ENCODE results near the gene ZNF335.
"Not testable (repeated sequence)": the region's sequence is repeated elsewhere in the genome, so short reads cannot be mapped to it uniquely, and the experiment has no call there.

ZNF335 gene

DNA sequence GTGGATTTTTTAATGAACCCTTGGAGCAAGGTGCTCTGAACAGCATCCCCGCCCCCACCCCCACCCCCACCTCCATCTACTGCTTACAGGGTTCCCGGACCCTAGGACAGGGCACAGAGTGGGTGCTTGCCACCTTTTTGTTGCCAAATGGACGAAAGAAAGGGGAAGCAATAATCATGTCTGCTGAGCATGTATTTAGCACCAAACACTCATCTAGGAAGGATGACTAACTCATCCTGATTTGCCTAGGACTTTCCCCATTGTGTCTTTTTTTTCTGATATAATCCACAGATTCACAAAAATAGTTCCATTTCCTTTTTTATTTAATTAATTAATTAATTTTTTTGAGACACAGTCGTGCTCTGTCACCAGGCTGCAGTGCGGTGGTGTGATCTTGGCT, 58.9 kb downstream of the ZNF335 start:
- no peak for DNase-seq (ENCODE audit: low read depth in 2 of 3, low spot score in 1 of 3)

DNA sequence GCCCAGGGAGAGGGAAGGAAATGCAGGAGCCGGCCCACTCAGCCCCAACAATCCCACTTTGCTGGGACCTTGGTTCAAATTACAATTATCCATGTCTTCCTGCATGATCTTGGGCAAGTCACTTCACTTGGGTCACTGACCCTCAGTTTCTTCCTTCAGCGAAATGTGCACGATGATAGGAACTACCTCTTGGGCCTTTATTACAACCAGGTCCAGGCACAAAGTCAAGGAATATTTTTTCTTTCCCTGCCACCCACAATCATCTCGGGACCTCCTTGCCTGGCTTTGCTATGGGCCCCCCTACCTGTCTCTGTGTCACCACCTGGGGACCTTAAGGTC, 59.7 kb downstream of the ZNF335 start:
- DNase-seq (ENCODE audit: low read depth in 2 of 3, low spot score in 1 of 3), result no peak

DNA sequence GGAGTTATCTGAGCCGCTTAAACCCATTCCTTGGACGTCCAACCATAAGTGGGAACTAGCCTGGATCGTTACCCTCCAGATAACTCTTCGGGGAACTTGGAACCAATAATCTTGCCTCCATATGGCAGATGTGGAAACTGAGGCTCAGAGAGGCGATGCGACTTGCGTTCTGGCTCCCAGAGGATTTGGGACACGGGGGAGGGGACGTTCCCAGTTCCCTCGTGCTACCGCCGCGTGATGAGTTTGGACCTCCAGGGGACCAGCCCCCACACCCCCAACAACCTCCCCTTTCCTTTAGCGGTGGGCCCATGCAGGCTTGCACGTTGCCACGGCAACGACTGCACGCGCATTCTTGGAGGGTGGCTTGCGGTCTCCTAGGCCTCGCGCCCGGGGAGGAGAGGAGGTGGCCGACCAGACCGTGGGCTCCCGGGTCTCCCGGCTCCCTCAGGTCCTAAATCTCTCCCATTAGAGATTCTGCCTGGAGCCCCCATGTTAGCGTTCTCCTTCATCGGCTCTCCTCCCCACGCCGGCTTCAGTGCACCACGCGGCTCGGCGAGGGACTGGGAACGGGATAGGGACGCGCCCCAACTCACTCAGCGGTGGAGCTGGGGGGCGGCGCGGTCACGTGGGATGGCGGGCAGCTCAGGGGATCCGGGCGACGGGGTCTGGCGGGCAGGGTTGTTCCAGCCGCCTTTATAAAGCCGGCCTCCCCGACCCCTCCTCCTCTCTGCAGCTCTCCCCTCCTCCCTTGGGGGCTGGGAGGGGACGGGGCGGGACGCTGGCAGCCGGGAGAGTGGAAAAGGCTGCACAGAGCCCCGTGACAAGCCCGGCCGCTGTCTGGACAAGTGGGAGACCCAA, 60.3 kb downstream of the ZNF335 start, which contains the start of gene PLTP:
PLTP (minus strand) TSS at position 670 of the 858 bp plus-strand sequence. CDS start 703 bp downstream, outside the sequence.
- DNase-seq (ENCODE audit: low read depth in 2 of 3, low spot score in 1 of 3), result no peak

DNA sequence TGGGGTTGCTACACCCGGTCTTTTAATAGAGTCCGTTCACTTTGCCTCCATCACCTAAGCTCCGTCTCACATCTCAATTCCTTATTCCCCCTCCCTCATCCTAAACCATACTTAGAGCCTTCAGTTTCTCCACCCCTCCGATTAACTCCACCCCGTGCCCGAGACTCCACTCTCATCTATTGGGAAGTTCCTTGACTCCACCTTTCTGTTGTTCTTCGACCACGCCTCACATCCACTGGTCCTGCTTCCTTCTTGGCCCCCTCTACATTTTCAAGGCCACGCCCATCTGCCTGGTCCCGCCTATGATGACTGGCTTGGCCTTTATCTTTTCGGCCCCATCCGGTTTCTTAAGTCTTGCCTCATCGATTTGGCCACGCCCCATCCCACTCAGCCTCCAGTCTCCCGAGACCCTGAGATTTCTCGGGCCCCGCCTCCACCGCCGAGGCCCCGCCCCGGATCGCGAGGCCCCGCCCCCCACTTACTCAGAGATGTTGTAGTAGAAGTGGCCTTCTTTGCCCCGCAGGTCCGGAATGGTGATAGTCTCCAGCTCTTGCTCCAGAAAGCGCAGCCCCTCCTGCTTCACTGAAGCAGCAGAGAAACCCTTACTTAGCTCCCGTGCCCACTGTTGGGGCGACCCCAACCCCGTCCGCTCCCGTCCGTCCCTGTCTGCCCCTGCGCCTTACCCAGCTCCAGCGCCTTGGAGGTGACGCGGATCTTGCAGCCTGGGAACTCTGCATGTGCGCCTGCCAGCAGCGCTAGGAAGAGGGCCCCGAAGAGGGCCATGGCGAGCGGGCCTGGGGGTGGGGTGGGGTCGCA, 61.1 kb downstream of the ZNF335 start:
- peak; percentile 90 to 100 (median 98) for DNase-seq (ENCODE audit: low read depth in 2 of 3, low spot score in 1 of 3)

DNA sequence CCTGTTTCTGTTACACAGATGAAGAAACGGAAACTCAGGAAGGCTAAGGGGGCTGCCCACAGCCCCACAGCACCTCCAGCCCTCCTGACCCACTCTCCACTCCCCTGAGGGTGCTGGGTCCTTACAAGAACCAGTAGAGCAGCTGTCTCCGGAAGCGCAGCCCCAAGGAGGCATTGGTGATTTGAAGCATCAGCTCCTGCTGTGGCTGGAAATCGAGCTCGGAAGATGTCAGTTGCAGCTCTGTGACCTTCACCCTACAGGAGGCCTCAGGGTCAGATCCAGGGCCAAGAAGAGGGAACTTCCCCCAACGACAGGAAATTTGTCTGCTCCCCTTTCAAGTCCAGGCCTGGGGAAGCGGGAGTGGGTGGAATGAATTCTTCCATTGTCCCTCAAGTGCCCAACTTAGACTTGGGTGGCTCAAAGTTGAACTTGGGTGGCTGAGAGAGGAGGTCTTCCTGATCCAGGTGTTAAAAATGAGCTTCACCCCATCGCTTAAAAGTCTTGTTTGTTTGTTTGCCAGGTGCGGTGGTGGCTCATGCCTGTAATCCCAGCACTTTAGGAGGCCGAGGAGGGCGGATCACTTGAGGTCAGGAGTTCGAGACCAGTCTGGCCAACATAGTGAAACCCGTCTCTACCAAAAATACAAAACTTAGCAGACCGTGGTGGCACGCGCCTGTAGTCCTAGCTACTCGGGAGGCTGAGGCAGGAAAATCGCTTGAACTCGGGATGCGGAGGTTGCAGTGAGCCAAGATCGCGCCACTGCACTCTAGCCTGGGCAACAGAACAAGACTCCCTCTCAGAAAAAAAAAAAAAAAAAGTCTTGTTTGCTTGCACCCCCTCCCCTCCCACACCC, 62.0 kb downstream of the ZNF335 start:
- no peak for DNase-seq (ENCODE audit: low read depth in 2 of 3, low spot score in 1 of 3)

DNA sequence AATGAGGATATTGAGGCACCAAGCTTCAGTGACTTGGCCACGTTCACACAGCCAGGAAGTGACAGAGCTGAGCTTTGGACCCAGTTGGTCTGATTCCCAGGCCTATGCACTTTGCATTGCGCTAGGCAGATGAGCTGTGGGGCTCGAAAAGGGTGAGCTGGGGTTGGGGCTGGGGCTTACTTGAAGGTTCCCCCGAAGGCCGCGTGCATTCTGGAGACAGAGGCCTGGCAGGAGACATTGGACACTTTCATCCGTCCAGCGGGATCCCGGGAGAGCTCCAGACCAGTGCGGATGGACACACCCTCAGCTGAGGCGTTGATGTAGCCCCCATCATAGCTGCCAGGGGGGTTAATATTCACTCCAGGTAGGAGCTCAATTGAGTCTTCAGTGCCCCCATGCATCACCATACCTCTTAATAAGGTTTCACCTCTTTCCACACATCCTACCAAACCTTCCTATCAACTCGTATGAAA, 62.6 kb downstream of the ZNF335 start:
- DNase-seq (ENCODE audit: low read depth in 2 of 3, low spot score in 1 of 3), result no peak

DNA sequence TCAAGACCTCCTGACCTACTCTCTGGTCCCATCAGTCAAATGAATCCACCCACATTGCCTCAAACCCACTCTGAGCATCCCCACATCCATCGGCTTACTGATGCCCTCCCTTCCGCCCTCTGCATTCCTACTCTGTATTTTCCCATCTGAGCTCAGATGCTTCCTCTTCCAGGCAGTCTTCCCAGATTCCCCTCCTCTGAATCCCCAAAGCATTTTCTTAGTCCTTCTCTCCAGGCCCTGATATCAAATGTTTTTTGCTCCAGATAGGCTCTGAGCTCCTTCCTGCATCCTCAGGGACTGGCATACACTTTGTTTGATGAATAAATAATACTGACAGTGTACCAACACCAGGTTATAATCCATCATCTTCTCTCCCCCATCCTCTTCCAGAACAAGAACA, 63.9 kb downstream of the ZNF335 start:
- DNase-seq (ENCODE audit: low read depth in 2 of 3, low spot score in 1 of 3), result no peak

DNA sequence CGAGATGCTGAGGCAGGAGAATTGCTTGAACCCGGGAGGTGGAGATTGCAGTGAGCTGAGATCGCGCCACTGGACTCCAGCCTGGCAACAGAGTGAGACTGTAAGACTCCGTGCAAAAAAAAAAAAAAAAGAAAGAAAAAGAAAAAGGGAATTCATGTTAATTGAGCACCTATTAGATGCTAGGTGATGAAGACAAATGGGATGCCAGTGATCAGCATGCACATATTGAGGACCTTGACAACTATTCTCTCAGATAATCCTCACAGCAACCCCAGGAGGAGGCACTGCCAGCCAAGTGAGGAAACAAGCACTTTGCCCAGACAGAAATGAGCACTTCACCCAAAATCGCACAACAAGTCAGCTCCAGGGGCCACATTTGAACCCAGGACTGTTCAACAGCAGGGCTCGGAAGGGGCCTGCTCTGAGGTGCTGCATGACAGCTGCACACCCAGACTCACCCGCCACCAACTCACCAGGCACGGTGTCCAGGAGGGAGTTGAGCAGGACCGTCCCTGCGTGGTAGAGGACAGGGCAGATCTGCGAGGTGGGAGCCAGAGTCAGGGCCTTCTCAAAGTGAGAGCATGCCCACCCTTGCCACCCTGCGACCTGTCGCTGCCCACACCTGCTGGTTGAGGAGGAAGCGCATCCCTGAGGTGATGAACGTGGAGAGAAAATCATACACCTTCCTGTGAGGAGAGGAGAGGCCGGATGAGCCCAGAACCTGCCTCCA, 64.6 kb downstream of the ZNF335 start:
- DNase-seq (ENCODE audit: low read depth in 2 of 3, low spot score in 1 of 3), result no peak

DNA sequence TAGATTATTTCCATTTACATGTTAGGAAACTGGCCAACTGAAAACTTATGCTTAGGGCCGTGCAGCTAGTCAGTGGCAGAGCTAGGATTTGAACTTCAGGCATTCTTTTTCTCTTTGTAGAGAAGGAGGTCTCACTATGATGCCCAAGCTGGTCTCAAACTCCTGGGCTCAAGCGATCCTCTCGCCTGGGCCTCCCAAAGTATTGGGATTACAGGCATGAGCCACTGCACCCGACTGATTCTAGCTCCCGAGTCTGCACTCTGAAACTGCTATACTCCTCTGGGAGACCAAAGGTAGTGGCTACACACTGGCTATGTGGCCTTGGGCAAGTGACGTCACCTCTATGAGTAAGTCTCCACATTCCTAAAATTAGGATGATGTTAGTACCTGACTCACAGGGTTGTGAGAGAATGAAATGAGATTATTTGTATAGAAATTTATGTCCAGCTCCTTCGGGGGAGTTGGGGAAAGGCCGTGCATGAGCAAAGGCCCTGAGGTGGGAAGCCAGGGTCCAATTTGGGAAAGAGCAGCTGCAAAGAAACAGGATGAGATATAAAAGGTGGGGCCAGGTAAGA, 66.4 kb downstream of the ZNF335 start:
- no peak for DNase-seq (ENCODE audit: low read depth in 2 of 3, low spot score in 1 of 3)

DNA sequence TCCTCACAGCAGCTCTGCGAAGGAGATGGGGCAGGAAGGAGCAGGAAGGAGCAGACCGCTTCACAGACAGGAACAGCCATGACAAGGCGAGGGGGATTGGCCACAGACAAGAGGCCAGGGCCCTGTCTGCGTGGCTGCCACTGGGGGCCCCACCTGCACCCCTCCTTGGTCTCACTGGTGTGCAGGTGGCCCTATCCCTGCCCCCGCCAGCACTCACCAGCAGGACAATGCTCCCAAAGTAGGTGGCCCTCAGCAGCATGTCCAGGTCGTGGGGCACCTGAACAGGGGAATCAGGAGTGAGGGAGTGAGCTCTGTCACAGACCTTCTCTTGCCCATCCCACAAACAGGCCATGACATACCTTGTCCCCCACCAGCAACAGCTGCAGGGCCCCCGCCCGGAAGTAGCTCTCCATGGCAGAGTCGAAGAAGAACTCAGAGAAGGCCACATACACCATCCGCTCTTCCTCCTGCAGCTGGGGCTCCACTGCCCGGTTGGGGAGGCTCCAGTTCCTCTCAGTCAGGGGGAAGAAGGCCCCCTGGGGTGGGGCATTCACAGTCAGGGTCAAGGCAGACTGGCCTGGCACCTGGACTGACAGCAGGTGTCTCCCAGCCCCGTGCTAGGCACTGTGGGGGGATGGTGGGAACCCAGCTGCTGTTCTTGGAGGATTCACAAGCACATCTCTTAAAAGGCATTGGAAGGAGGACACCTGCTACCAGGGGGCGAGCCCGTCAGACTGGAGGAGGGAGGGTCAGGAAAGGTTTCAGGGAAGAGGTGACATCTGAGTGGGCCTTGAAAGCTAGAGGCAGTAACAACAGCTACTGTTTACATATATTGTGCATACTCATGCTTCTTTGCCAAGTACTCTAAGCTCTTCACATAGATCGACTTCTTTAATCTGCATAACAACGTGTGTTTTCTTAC, 67.2 kb downstream of the ZNF335 start:
- DNase-seq (ENCODE audit: low read depth in 2 of 3, low spot score in 1 of 3), result no peak

DNA sequence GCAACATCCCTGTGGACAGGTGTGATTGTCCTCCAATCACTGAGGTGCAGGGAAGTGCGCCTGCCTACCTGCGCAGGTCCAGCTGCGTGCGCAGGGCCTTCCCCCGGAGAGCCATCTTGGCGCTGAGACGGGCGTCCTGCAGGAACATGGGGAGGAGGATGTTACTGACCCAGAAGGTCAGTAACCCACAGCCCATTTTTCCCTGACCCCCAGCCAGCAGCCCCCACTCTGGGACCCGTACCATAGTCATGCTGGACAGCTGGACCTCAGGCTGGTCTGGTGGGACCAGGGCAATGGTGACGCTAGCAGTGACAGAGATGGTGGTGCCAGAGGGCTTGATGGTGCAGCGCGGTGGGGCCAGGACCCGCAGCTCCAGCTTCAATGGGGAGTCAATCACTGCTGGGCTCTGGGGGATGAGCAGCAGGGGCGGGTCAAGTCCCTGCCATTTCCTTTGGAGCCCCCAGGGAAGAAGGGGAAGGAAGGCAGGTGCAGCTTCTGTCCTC, 69.8 kb downstream of the ZNF335 start:
- no peak for DNase-seq (ENCODE audit: low read depth in 2 of 3, low spot score in 1 of 3)

DNA sequence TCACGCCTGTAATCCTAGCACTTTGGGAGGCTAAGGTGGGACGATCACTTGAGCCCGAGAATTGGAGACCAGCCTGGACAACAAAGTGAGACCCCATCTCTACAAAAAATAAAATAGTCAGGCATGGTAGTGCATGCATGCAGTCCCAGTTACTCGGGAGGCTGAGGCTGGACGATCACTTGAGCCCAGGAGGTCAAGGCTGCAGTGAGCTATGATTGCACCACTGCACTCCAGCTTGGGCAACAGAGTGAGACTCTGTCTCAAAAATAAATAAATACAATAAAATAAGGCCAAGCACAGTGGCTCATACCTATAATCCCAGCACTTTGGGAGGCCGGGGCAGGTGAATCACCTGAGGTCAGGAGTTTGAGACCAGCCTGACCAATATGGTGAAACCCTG, 70.7 kb downstream of the ZNF335 start:
- not testable (repeated sequence) for DNase-seq (ENCODE audit: low read depth in 2 of 3, low spot score in 1 of 3)

DNA sequence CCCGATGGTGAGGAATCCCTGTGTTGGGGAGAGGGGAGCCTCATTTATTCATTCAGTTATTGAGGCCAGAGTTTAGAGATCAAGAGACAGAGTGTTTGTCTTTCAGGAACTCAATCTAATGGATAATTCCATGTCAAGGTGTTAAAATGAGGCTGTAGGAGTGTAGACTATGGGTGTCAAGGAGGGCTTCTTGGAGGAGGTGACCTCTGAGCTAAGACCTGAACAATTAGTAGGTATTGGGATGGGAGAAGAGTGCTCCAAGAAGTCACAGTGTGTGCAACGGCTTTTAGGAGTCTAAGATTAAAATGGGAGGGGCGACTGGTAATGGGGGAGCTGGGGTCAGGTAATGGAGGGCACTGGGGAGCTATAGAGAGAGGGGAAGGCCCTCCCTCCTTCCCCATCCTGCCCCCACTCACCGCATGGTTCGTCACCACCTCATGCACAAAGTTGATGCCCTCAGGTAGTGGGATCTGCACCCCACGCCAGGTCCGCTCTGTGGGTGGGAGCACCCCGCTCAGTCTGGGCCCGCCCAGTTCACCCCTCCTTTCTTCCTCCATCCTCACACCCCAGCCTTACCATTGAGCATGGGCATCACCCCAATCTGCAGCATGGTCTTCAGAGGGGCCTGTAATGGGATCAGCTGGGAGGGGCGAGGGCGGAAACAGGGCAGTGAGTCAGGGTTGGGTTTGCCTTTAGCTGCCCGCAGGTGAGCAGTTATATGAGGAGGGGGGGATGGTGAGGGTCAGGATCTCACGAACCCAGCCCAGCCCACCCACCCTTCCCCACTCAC, 72.8 kb downstream of the ZNF335 start:
- no peak for DNase-seq (ENCODE audit: low read depth in 2 of 3, low spot score in 1 of 3)
